ENCODE data around the gene RETN. TPM values are rescaled to one million over a fixed set of nuclear protein-coding genes. Genes with fewer than 3 reads are reported as not detected.

The RETN gene
- total and polyA plus RNA-seq, 2 of the 8 experiments (the other 6 are each of a cell fraction or from before 2014, with no cell fraction given), result not detected

GRCh38 chr19:7647156-7647555, 21.7 kb upstream of the RETN start:
- H3K23me2 ChIP-seq (ENCODE audit: low read depth, low read length), result 0 out of 2 replicates have a peak, but pooled peaks cover under 1% of the 10 kb centered on the region
- H4K91ac ChIP-seq (replicated peaks; ENCODE audit: insufficient read length, low read length), result no peak overlapping the region
- no peak overlapping the region for H3K4ac ChIP-seq (replicated peaks; ENCODE audit: insufficient read length, low read depth, low read length)
- no peak overlapping the region for H3K14ac ChIP-seq (ENCODE audit: insufficient read length)
- H3K36me3 ChIP-seq (ENCODE audit: control insufficient read depth in 2 of 4, insufficient read depth in 4 of 4, low read length in 3 of 4), result peaks cover 0 to 3% (median 0%) of the 10 kb centered on the region in 4 experiments; a peak in 1 of 8 replicates
- no peak for DNase-seq (ENCODE audit: low read depth in 1 of 2, low spot score in 2 of 2)
- no peak overlapping the region for H4K8ac ChIP-seq (ENCODE audit: extremely low read depth, insufficient read depth, low read length)
- H3K27me3 ChIP-seq (replicated peaks in 1 of 4; ENCODE audit: control insufficient read depth in 3 of 4, extremely low read depth in 1 of 4, insufficient read depth in 3 of 4, low read length in 3 of 4), result peaks cover 0 to 8% (median 1%) of the 10 kb centered on the region in 4 experiments; a peak in 4 of 7 replicates
- CTCF ChIA-PET (ENCODE audit: partially characterized antibody), result no interaction called here
- H3K56ac ChIP-seq (replicated peaks; ENCODE audit: insufficient read length, low read depth, low read length), result no peak overlapping the region
- H3K9me3 ChIP-seq (ENCODE audit: insufficient read depth in 2 of 2, low read depth in 1 of 2, low read length in 1 of 2), result no peaks in the 10 kb centered on the region
- FAIRE-seq, result no peak
- H2AFZ ChIP-seq (ENCODE audit: low read length), result no peak overlapping the region
- H3K27ac ChIP-seq (ENCODE audit: low read depth, low read length), result no peak overlapping the region
- H2BK20ac ChIP-seq (ENCODE audit: low read length), result no peak overlapping the region
- no peak overlapping the region for H2BK15ac ChIP-seq (ENCODE audit: low read length)
- no peak overlapping the region for H2BK12ac ChIP-seq (ENCODE audit: low read depth, low read length)
- H2BK120ac ChIP-seq (replicated peaks; ENCODE audit: low read depth, low read length), result no peak overlapping the region
- no peak overlapping the region for H2AK5ac ChIP-seq (ENCODE audit: low read depth, low read length)
- WGBS, 2 experiments (ENCODE audit: extremely low coverage in 1 of 2, insufficient coverage in 1 of 2, insufficient read length in 1 of 2, insufficient replicate concordance in 2 of 2, low coverage in 1 of 2, low lambda C conversion rate in 2 of 2, missing lambda C conversion rate in 1 of 2), result 93% methylated on average over 26 of the region's 26 CpGs; no CpG with 5 or more reads in 1 of the 2 experiments
- peaks cover 0 to 5% (median 0%) of the 10 kb centered on the region in 4 experiments; a peak in 5 of 7 replicates for H3K4me1 ChIP-seq (replicated peaks in 1 of 4; ENCODE audit: control insufficient read depth in 3 of 4, insufficient read depth in 4 of 4, low read length in 3 of 4)
- H3K18ac ChIP-seq (ENCODE audit: extremely low read depth, low read length), result no peak overlapping the region
- H2BK5ac ChIP-seq (ENCODE audit: low read depth, low read length), result no peak overlapping the region
- no peaks in the 10 kb centered on the region for H3K79me2 ChIP-seq (ENCODE audit: control insufficient read depth in 1 of 2, insufficient read depth in 2 of 2, low read length in 2 of 2)
- no peak overlapping the region for H4K5ac ChIP-seq (ENCODE audit: insufficient read length, low read depth, low read length)
- POLR2A ChIA-PET (ENCODE audit: partially characterized antibody), result interaction anchor here (1.3 kb wide), 2 partner anchors 10 to 17 kb away, joined by 4 to 6 read pairs; partner anchors contain the start of genes PET100 and STXBP2
- no peak overlapping the region for H3K23ac ChIP-seq (ENCODE audit: insufficient read length)
- H4K20me1 ChIP-seq (replicated peaks in 1 of 2; ENCODE audit: control insufficient read depth in 1 of 2, insufficient read depth in 2 of 2, low read length in 2 of 2), result peaks cover 0 to 5% of the 10 kb centered on the region in 2 experiments
- no peak overlapping the region for H3K9ac ChIP-seq (replicated peaks in 1 of 4; ENCODE audit: extremely low read depth in 1 of 4, low read depth in 3 of 4, low read length in 3 of 4)
- no peaks in the 10 kb centered on the region for H3K79me1 ChIP-seq (ENCODE audit: low read depth, low read length)
- H3K4me3 ChIP-seq (ENCODE audit: extremely low read depth in 1 of 4, insufficient read depth in 2 of 4, low read depth in 3 of 4, low read length in 4 of 4), result no peak overlapping the region
- H3K4me2 ChIP-seq (ENCODE audit: insufficient read depth in 1 of 2, low read depth in 2 of 2, low read length in 2 of 2), result no peak overlapping the region
- TF ChIP-seq JUND (IDR thresholded peaks at IDR 0.05; ENCODE audit: low read length) (no peak), CTBP2 (IDR thresholded peaks at IDR 0.05; ENCODE audit: borderline replicate concordance, insufficient read depth, insufficient read length, low read length) (no peak), TAF7 (optimal IDR thresholded peaks at IDR 0.05; ENCODE audit: borderline replicate concordance, low read depth, low read length) (no peak), SAP30 (IDR thresholded peaks at IDR 0.05; ENCODE audit: insufficient read depth, insufficient replicate concordance, low read length) (no peak), SUZ12 (IDR thresholded peaks at IDR 0.05; ENCODE audit: low read length) (no peak), RBBP5 (IDR thresholded peaks at IDR 0.05; ENCODE audit: borderline replicate concordance, low read depth, low read length) (no peak), GTF2F1 (IDR thresholded peaks at IDR 0.05; ENCODE audit: borderline replicate concordance, low read depth, low read length) (no peak), CBX8 (IDR thresholded peaks at IDR 0.05; ENCODE audit: borderline replicate concordance, low read depth, low read length) (no peak), SIN3A (conservative IDR thresholded peaks at IDR 0.05 in 1 of 2, IDR thresholded peaks at IDR 0.05 in 1 of 2; ENCODE audit: low read depth in 1 of 2, low read length in 2 of 2) (no peak), CREB1 (IDR thresholded peaks at IDR 0.05) (no peak), YY1 (IDR thresholded peaks at IDR 0.05; ENCODE audit: low read depth, low read length) (no peak), ATF3 (IDR thresholded peaks at IDR 0.05; ENCODE audit: insufficient read depth, low read depth, low read length) (no peak)

Data from H1 (cell line).